GM21390 (cell line): ENCODE data around the gene IGSF3.

Experiments
- ATAC-seq: cut with Tn5 transposase; IDR thresholded peaks from one replicate; pipeline ENCODE4 v1.9.1; 2021; ENCODE audit not compliant: unreplicated experiment

Gene IGSF3

GRCh38 chr1:116532671-116533428 lies 134.7 kb downstream of the IGSF3 start:
- no peak for ATAC-seq

GRCh38 chr1:116531917-116532316 lies 135.6 kb downstream of the IGSF3 start:
- no peak for ATAC-seq

- ATAC-seq: no peak
Observed at GRCh38 chr1:116529681-116530080, 137.9 kb downstream of the IGSF3 start.

- no peak for ATAC-seq
Observed at GRCh38 chr1:116529199-116529631, 138.3 kb downstream of the IGSF3 start.

GRCh38 chr1:116528329-116529083 lies 139.0 kb downstream of the IGSF3 start:
- no peak for ATAC-seq

GRCh38 chr1:116525440-116525839 lies 142.1 kb downstream of the IGSF3 start:
- ATAC-seq: no peak
